GM19455 (cell line): ENCODE measurements around the gene TMEM100.
"Not testable (repeated sequence)": the region's sequence is repeated elsewhere in the genome, so short reads cannot be mapped to it uniquely, and the experiment has no call there.

ENCODE experiments used
- ATAC-seq: cut with Tn5 transposase; IDR thresholded peaks from one replicate; pipeline ENCODE4 v1.9.1; 2021; ENCODE audit not compliant: unreplicated experiment

Gene TMEM100

GRCh38 chr17:55690105-55690508, 32.6 kb downstream of the TMEM100 start:
- no peak for ATAC-seq

GRCh38 chr17:55689672-55690071, 33.0 kb downstream of the TMEM100 start:
- ATAC-seq: no peak

- ATAC-seq: no peak
Observed at GRCh38 chr17:55688057-55688456, 34.6 kb downstream of the TMEM100 start.

- ATAC-seq: no peak
Observed at GRCh38 chr17:55687037-55687436, 35.6 kb downstream of the TMEM100 start.

- ATAC-seq: no peak
Observed at GRCh38 chr17:55683550-55684315, 38.9 kb downstream of the TMEM100 start.

GRCh38 chr17:55681342-55681700, 41.3 kb downstream of the TMEM100 start:
- no peak for ATAC-seq

- ATAC-seq: no peak
Observed at GRCh38 chr17:55680686-55681341, 41.9 kb downstream of the TMEM100 start.

- no peak for ATAC-seq
Observed at GRCh38 chr17:55677446-55677845, 45.2 kb downstream of the TMEM100 start.

GRCh38 chr17:55676274-55676673, 46.4 kb downstream of the TMEM100 start:
- no peak for ATAC-seq

- ATAC-seq: no peak
Observed at GRCh38 chr17:55673743-55674506, 48.7 kb downstream of the TMEM100 start.

GRCh38 chr17:55672585-55673501, 49.8 kb downstream of the TMEM100 start:
- no peak for ATAC-seq

- ATAC-seq: not testable (repeated sequence)
Observed at GRCh38 chr17:55672010-55672409, 50.7 kb downstream of the TMEM100 start.
